ENCODE data around the gene SLC11A2. TPM values are rescaled to one million over a fixed set of nuclear protein-coding genes. Genes with fewer than 3 reads are reported as not detected.

The SLC11A2 gene
- total RNA-seq, 1 donor from 2014 or later: 40.0 TPM

GRCh38 chr12:51020448-51021182 lies 5.6 kb downstream of the SLC11A2 start:
- DNase-seq (ENCODE audit: low read depth) (no peak), FAIRE-seq (no peak)
- Histone ChIP-seq H3K27ac (ENCODE audit: low read depth, low read length) (no peak overlapping the region), H3K9ac (ENCODE audit: low read length) (no peak overlapping the region), H3K36me3 (ENCODE audit: insufficient read depth, low read length) (no peaks in the 10 kb centered on the region), H3K4me2 (ENCODE audit: low read length) (no peak overlapping the region), H3K79me2 (ENCODE audit: insufficient read depth, low read length) (peaks cover 87% of the 10 kb centered on the region), H2AFZ (ENCODE audit: low read depth, low read length) (no peak overlapping the region), H3K27me3 (ENCODE audit: insufficient read depth, low read length) (no peaks in the 10 kb centered on the region), H3K9me3 (ENCODE audit: insufficient read depth, low read depth, low read length) (no peaks in the 10 kb centered on the region), H3K4me3 (ENCODE audit: insufficient read depth, low read depth, low read length) (no peak overlapping the region), H4K20me1 (ENCODE audit: insufficient read depth, low read length) (peaks cover 48% of the 10 kb centered on the region), H3K4me1 (ENCODE audit: insufficient read depth, low read length) (peaks cover 17% of the 10 kb centered on the region)
- no peak overlapping the region for H3K4me3 Mint-ChIP-seq (ENCODE audit: unreplicated experiment)
- H3K36me3 Mint-ChIP-seq (ENCODE audit: low read depth, unreplicated experiment): no peaks in the 10 kb centered on the region
- no peak overlapping the region for H3K27ac Mint-ChIP-seq (ENCODE audit: unreplicated experiment)
- TF ChIP-seq EZH2 (IDR thresholded peaks at IDR 0.05; ENCODE audit: insufficient read depth, low read length): no peak
- TF ChIP-seq, protein P1, sequence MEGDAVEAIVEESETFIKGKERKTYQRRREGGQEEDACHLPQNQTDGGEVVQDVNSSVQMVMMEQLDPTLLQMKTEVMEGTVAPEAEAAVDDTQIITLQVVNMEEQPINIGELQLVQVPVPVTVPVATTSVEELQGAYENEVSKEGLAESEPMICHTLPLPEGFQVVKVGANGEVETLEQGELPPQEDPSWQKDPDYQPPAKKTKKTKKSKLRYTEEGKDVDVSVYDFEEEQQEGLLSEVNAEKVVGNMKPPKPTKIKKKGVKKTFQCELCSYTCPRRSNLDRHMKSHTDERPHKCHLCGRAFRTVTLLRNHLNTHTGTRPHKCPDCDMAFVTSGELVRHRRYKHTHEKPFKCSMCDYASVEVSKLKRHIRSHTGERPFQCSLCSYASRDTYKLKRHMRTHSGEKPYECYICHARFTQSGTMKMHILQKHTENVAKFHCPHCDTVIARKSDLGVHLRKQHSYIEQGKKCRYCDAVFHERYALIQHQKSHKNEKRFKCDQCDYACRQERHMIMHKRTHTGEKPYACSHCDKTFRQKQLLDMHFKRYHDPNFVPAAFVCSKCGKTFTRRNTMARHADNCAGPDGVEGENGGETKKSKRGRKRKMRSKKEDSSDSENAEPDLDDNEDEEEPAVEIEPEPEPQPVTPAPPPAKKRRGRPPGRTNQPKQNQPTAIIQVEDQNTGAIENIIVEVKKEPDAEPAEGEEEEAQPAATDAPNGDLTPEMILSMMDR (IDR thresholded peaks at IDR 0.05; ENCODE audit: insufficient read depth, low read depth, low read length): no peak
- no peaks in the 10 kb centered on the region for H3K27me3 Mint-ChIP-seq (ENCODE audit: low read depth, unreplicated experiment)
- peaks cover 20% of the 10 kb centered on the region for H3K4me1 Mint-ChIP-seq (ENCODE audit: low read depth, unreplicated experiment)
- H3K9me3 Mint-ChIP-seq (ENCODE audit: unreplicated experiment): no peaks in the 10 kb centered on the region

GRCh38 chr12:51019927-51020326 lies 6.3 kb downstream of the SLC11A2 start:
- H3K36me3 ChIP-seq (ENCODE audit: insufficient read depth, low read length): no peaks in the 10 kb centered on the region
- H3K4me3 Mint-ChIP-seq (ENCODE audit: unreplicated experiment): no peak overlapping the region

More at GRCh38 chr12:51019927-51020326, 6.3 kb downstream of the SLC11A2 start:
- Histone ChIP-seq H3K79me2 (ENCODE audit: insufficient read depth, low read length) (peaks cover 83% of the 10 kb centered on the region), H3K9ac (ENCODE audit: low read length) (no peak overlapping the region), H3K27ac (ENCODE audit: low read depth, low read length) (no peak overlapping the region), H4K20me1 (ENCODE audit: insufficient read depth, low read length) (peaks cover 50% of the 10 kb centered on the region), H3K4me1 (ENCODE audit: insufficient read depth, low read length) (peaks cover 10% of the 10 kb centered on the region), H3K27me3 (ENCODE audit: insufficient read depth, low read length) (no peaks in the 10 kb centered on the region), H2AFZ (ENCODE audit: low read depth, low read length) (no peak overlapping the region), H3K4me3 (ENCODE audit: insufficient read depth, low read depth, low read length) (no peak overlapping the region), H3K9me3 (ENCODE audit: insufficient read depth, low read depth, low read length) (no peaks in the 10 kb centered on the region), H3K4me2 (ENCODE audit: low read length) (no peak overlapping the region)
- no peaks in the 10 kb centered on the region for H3K27me3 Mint-ChIP-seq (ENCODE audit: low read depth, unreplicated experiment)
- H3K9me3 Mint-ChIP-seq (ENCODE audit: unreplicated experiment): no peaks in the 10 kb centered on the region
- H3K4me1 Mint-ChIP-seq (ENCODE audit: low read depth, unreplicated experiment): peaks cover 17% of the 10 kb centered on the region
- no peak for TF ChIP-seq EZH2 (IDR thresholded peaks at IDR 0.05; ENCODE audit: insufficient read depth, low read length)
- TF ChIP-seq, protein P1 (IDR thresholded peaks at IDR 0.05; ENCODE audit: insufficient read depth, low read depth, low read length): no peak
- FAIRE-seq (no peak), DNase-seq (ENCODE audit: low read depth) (no peak)
- no peaks in the 10 kb centered on the region for H3K36me3 Mint-ChIP-seq (ENCODE audit: low read depth, unreplicated experiment)
- H3K27ac Mint-ChIP-seq (ENCODE audit: unreplicated experiment): no peak overlapping the region

Data from astrocyte (in vitro differentiated cells and primary cell).